H1 (cell line): ENCODE results near the gene NEK9. TPM values are rescaled to one million over a fixed set of nuclear protein-coding genes. Genes with fewer than 3 reads are reported as not detected.

Source experiments
- CTCF ChIA-PET: fragments of 300-600 bp; sonication (Branson Sonifier 250); formaldehyde crosslinking; loops from one replicate; lab custom pipeline; 2021; ENCODE audit not compliant: partially characterized antibody; lab: Charles Lee
- POLR2A ChIA-PET: fragments of 300-600 bp; sonication (Branson Sonifier 250); formaldehyde crosslinking; loops from one replicate; lab custom pipeline; 2021; ENCODE audit warnings: inconsistent platforms; ENCODE audit not compliant: partially characterized antibody; lab: Charles Lee
- DNase-seq, 2 experiments: peaks; one replicate each; pipeline versions ENCODE4 v3.0.0 to v3.0.0-alpha.2; 2010 to 2022; ENCODE audit warnings: low spot score in 2 of 2, low read depth in 1 of 2, mixed read lengths in 1 of 2
- FAIRE-seq: peaks from 2 replicates; lab custom pipeline; 2011; peaks lifted over from hg19 to GRCh38; lab: Jason Lieb, UNC
- H2AFZ ChIP-seq: 2 replicates; pipeline ENCODE4 v1.8.1; 2012; ENCODE audit warnings: low read length, inconsistent platforms
- H2AK5ac ChIP-seq: 2 replicates; pipeline ENCODE4 v1.6.1; 2013; ENCODE audit warnings: low read depth, low read length
- H2BK120ac ChIP-seq: replicated peaks from 2 replicates; pipeline ENCODE3; 2013; ENCODE audit warnings: low read depth, low read length, inconsistent platforms
- H2BK12ac ChIP-seq: 2 replicates; pipeline ENCODE4 v1.6.1; 2013; ENCODE audit warnings: low read depth, low read length
- H2BK15ac ChIP-seq: 2 replicates; pipeline ENCODE4 v1.6.1; 2013; ENCODE audit warnings: low read length
- H2BK20ac ChIP-seq: 2 replicates; pipeline ENCODE4 v1.6.1; 2013; ENCODE audit warnings: low read length
- H2BK5ac ChIP-seq: 2 replicates; pipeline ENCODE4 v1.6.1; 2013; ENCODE audit warnings: low read depth, low read length
- H3K14ac ChIP-seq: 2 replicates; pipeline ENCODE4 v1.6.1; 2013; ENCODE audit warnings: inconsistent platforms; ENCODE audit not compliant: insufficient read length
- H3K18ac ChIP-seq: 2 replicates; pipeline ENCODE4 v1.6.1; 2013; ENCODE audit warnings: low read length; ENCODE audit errors: extremely low read depth
- H3K23ac ChIP-seq: 2 replicates; pipeline ENCODE4 v1.6.1; 2013; ENCODE audit warnings: inconsistent platforms; ENCODE audit not compliant: insufficient read length
- H3K23me2 ChIP-seq: 2 replicates; pipeline ENCODE4 v1.6.1; 2013; ENCODE audit warnings: low read depth, low read length
- H3K27ac ChIP-seq: 2 replicates; pipeline ENCODE4 v1.6.1; 2011; ENCODE audit warnings: low read depth, low read length, inconsistent platforms
- H3K27me3 ChIP-seq, 4 experiments: replicated peaks in 1 of 4; 1 replicate in 1 of 4; 2 replicates in 3 of 4; pipeline versions ENCODE4 v1.6.1 to v1.8.1; 2011 to 2013; ENCODE audit warnings: low read length in 3 of 4, mild to moderate bottlenecking in 3 of 4, inconsistent platforms in 2 of 4, mixed read lengths in 2 of 4, moderate library complexity in 1 of 4; ENCODE audit not compliant: control insufficient read depth in 3 of 4, insufficient read depth in 3 of 4; ENCODE audit errors: extremely low read depth in 1 of 4
- H3K36me3 ChIP-seq, 4 experiments: 2 replicates each; pipeline versions ENCODE4 v1.6.1 to v1.8.1; 2011 to 2013; ENCODE audit warnings: mild to moderate bottlenecking in 4 of 4, low read length in 3 of 4, moderate library complexity in 2 of 4, control low read depth in 1 of 4, inconsistent platforms in 1 of 4; ENCODE audit not compliant: insufficient read depth in 4 of 4, control insufficient read depth in 2 of 4
- H3K4ac ChIP-seq: replicated peaks from 2 replicates; pipeline ENCODE3; 2013; ENCODE audit warnings: low read length, low read depth, mixed read lengths, inconsistent platforms; ENCODE audit not compliant: insufficient read length
- H3K4me1 ChIP-seq, 4 experiments: replicated peaks in 1 of 4; 1 replicate in 1 of 4; 2 replicates in 3 of 4; pipeline versions ENCODE4 v1.6.1 to v1.8.1; 2011 to 2013; ENCODE audit warnings: low read length in 3 of 4, inconsistent platforms in 2 of 4, mixed read lengths in 1 of 4; ENCODE audit not compliant: insufficient read depth in 4 of 4, control insufficient read depth in 3 of 4
- H3K4me2 ChIP-seq, 2 experiments: 2 replicates each; pipeline versions ENCODE4 v1.6.1 to v1.8.1; 2011 to 2013; ENCODE audit warnings: low read depth in 2 of 2, low read length in 2 of 2, control low read depth in 1 of 2, inconsistent platforms in 1 of 2, mild to moderate bottlenecking in 1 of 2; ENCODE audit not compliant: insufficient read depth in 1 of 2
- H3K4me3 ChIP-seq, 4 experiments: fragments of 200-600, 300-600 bp in 1 of 4; sonication (generic), shearing (Covaris generic), sonication (Bioruptor Twin) in 1 of 4; 2 replicates each; pipeline versions ENCODE4 v1.5.1 to v1.8.1; 2011 to 2016; ENCODE audit warnings: low read length in 4 of 4, low read depth in 3 of 4, control low read depth in 2 of 4, inconsistent platforms in 2 of 4, mild to moderate bottlenecking in 2 of 4, mixed read lengths in 1 of 4, moderate library complexity in 1 of 4; ENCODE audit not compliant: insufficient read depth in 2 of 4; ENCODE audit errors: extremely low read depth in 1 of 4
- H3K56ac ChIP-seq: replicated peaks from 2 replicates; pipeline ENCODE3; 2013; ENCODE audit warnings: low read depth, mild to moderate bottlenecking, mixed read lengths, low read length, inconsistent platforms; ENCODE audit not compliant: insufficient read length
- H3K79me1 ChIP-seq: 2 replicates; pipeline ENCODE4 v1.6.1; 2013; ENCODE audit warnings: low read depth, low read length, control low read depth
- H3K79me2 ChIP-seq, 2 experiments: 2 replicates each; pipeline versions ENCODE4 v1.6.1 to v1.8.1; 2012 to 2013; ENCODE audit warnings: low read length in 2 of 2, mild to moderate bottlenecking in 2 of 2, inconsistent platforms in 1 of 2; ENCODE audit not compliant: insufficient read depth in 2 of 2, control insufficient read depth in 1 of 2
- H3K9ac ChIP-seq, 4 experiments: replicated peaks in 1 of 4; 1 replicate in 1 of 4; 2 replicates in 3 of 4; pipeline versions ENCODE4 v1.6.1 to v1.8.1; 2011 to 2013; ENCODE audit warnings: low read depth in 3 of 4, low read length in 3 of 4, control low read depth in 2 of 4, mild to moderate bottlenecking in 2 of 4, moderate library complexity in 2 of 4, inconsistent platforms in 1 of 4; ENCODE audit errors: extremely low read depth in 1 of 4
- H3K9me3 ChIP-seq, 2 experiments: 2 replicates each; pipeline versions ENCODE4 v1.6.1 to v1.8.1; 2012 to 2013; ENCODE audit warnings: mild to moderate bottlenecking in 2 of 2, moderate library complexity in 2 of 2, control low read depth in 1 of 2, inconsistent platforms in 1 of 2, low read depth in 1 of 2, low read length in 1 of 2, mixed read lengths in 1 of 2; ENCODE audit not compliant: insufficient read depth in 2 of 2
- H4K20me1 ChIP-seq, 2 experiments: replicated peaks in 1 of 2; 2 replicates each; pipeline versions ENCODE3 to v1.8.1; 2011 to 2013; ENCODE audit warnings: inconsistent platforms in 2 of 2, low read length in 2 of 2, mild to moderate bottlenecking in 1 of 2; ENCODE audit not compliant: insufficient read depth in 2 of 2, control insufficient read depth in 1 of 2
- H4K5ac ChIP-seq: 2 replicates; pipeline ENCODE4 v1.6.1; 2013; ENCODE audit warnings: low read length, low read depth, mixed read lengths, inconsistent platforms; ENCODE audit not compliant: insufficient read length
- H4K8ac ChIP-seq: 2 replicates; pipeline ENCODE4 v1.8.0; 2013; ENCODE audit warnings: mild to moderate bottlenecking, moderate library complexity, low read length, inconsistent platforms; ENCODE audit not compliant: insufficient read depth; ENCODE audit errors: extremely low read depth
- H4K91ac ChIP-seq: replicated peaks from 2 replicates; pipeline ENCODE3; 2013; ENCODE audit warnings: low read length, mixed read lengths, inconsistent platforms; ENCODE audit not compliant: insufficient read length
- ASH2L ChIP-seq: fragments of 200-600, 300-600 bp; sonication (generic); IDR thresholded peaks from one replicate; pipeline ENCODE4 v1.7.1; 2017; ENCODE audit warnings: low read length
- PHF8 ChIP-seq: fragments of 200-600 bp; sonication (generic); conservative IDR thresholded peaks from 2 replicates; pipeline ENCODE4 v1.7.1; 2012; ENCODE audit warnings: low read depth, mild to moderate bottlenecking, inconsistent platforms, low read length, moderate library complexity
- RFX5 ChIP-seq: IDR thresholded peaks from 2 replicates; pipeline ENCODE4 v1.6.1; 2011; ENCODE audit warnings: low read depth, low read length, improper control_type of control experiment, borderline replicate concordance
- SIN3A ChIP-seq, 2 experiments: IDR thresholded peaks in 1 of 2; conservative IDR thresholded peaks in 1 of 2; 2 replicates each; pipeline ENCODE4 v1.6.1; 2011 to 2012; ENCODE audit warnings: low read length in 2 of 2, improper control_type of control experiment in 1 of 2, low read depth in 1 of 2, mild to moderate bottlenecking in 1 of 2
- SP2 ChIP-seq: IDR thresholded peaks from 2 replicates; pipeline ENCODE4 v1.6.1; 2012; ENCODE audit warnings: mild to moderate bottlenecking, low read length, inconsistent platforms
- WGBS, 2 experiments: shearing (Covaris generic) in 1 of 2; methylation state at CpG; one replicate each; pipeline versions ENCODE4 v1.1.6 to v1.1.7; 2013 to 2015; ENCODE audit warnings: low lambda C conversion rate in 2 of 2, mixed read lengths in 2 of 2, inconsistent platforms in 1 of 2, low coverage in 1 of 2, missing lambda C conversion rate in 1 of 2; ENCODE audit not compliant: insufficient replicate concordance in 2 of 2, insufficient coverage in 1 of 2, insufficient read length in 1 of 2; ENCODE audit errors: extremely low coverage in 1 of 2, missing lambda C conversion rate in 1 of 2; 5-methylcytosine and 5-hydroxymethylcytosine counted together
- polyA plus RNA-seq, 7 experiments: library from polyadenylated mRNA; depleted of rRNA in 3 of 7; stranded (reverse) in 5 of 7; unstranded in 2 of 7; fragments of >200 nt in 5 of 7; fragments of 200-250 nt in 2 of 7; gene quantifications; 1 replicate in 5 of 7; 2 replicates in 1 of 7; 4 replicates in 1 of 7; pipeline versions ENCODE4 v1.2.1 to v1.2.3, GENCODE V29; 2011 to 2013; ENCODE audit warnings: missing spikeins in 2 of 7, mixed read lengths in 2 of 7
- total RNA-seq: library from RNA; stranded (reverse); fragmentation: NEBNext Ultra II Directional; extraction: Animal tissue kit (Norgen Biotek cat#: 25700); gene quantifications from 2 replicates; pipeline ENCODE4 v1.2.1, GENCODE V29; 2021
- TF ChIP-seq, protein P1 (sequence below): IDR thresholded peaks from 2 replicates; pipeline ENCODE4 v1.6.1; 2011; ENCODE audit warnings: low read length, improper control_type of control experiment
- TF ChIP-seq, protein P2 (sequence below): IDR thresholded peaks from 2 replicates; pipeline ENCODE4 v1.6.1; 2012; ENCODE audit warnings: inconsistent platforms

The NEK9 gene
- total and polyA plus RNA-seq, 2 of the 8 experiments (the other 6 are each of a cell fraction or from before 2014, with no cell fraction given) = 16.0 to 43.6 TPM

DNA sequence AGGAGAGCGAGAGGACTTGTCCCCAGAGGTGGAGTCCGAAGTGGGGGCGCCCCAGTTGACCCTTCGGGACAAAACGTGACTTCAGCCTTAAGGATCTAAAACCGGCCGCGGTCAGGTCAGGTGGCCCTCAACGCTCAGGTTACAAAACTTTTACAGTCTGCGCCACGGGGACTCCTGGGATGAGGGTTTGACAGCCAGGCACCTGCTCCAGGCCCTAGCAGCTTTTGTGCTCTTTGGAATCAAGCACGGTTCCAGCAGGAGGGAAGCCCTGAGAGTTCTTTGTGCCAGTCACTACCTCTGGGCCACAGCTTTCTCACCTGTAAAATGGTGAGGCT, 57.1 kb downstream of the NEK9 start:
- Histone ChIP-seq H2BK5ac (peak overlapping the region; percentile 72; the same call in 1 of the 2 replicates), H3K18ac (peak overlapping the region; percentile 88; the same call in 1 of the 2 replicates), H3K27ac (no peak overlapping the region), H4K91ac (no peak overlapping the region), H3K79me1 (peaks cover 2% of the 10 kb centered on the region), H3K14ac (no peak overlapping the region), H4K5ac (peak overlapping the region; percentile 41), H3K9ac (peak overlapping the region in 3 of 4 experiments; percentile 15 to 67 (median 61); a peak in 4 of 7 replicates), H3K27me3 (no peaks in the 10 kb centered on the region), H2BK20ac (no peak overlapping the region), H4K8ac (peak overlapping the region; percentile 87; the same call in 1 of the 2 replicates), H3K36me3 (no peaks in the 10 kb centered on the region), H2BK12ac (no peak overlapping the region), H3K9me3 (no peaks in the 10 kb centered on the region), H3K56ac (no peak overlapping the region), H2BK120ac (no peak overlapping the region), H3K4ac (no peak overlapping the region), H3K4me2 (peak overlapping the region; percentile 60 to 83), H2AK5ac (no peak overlapping the region), H3K4me3 (peak overlapping the region; percentile 70 to 90 (median 82)), H3K23ac (no peak overlapping the region), H3K79me2 (peaks cover 0 to 11% of the 10 kb centered on the region in 2 experiments; a peak in 2 of 4 replicates), H3K23me2 (peaks cover 5% of the 10 kb centered on the region), H2BK15ac (no peak overlapping the region), H2AFZ (peak overlapping the region; percentile 9; the same call in 1 of the 2 replicates), H4K20me1 (no peaks in the 10 kb centered on the region), H3K4me1 (peaks cover 0 to 3% (median under 1%) of the 10 kb centered on the region in 4 experiments; a peak in 2 of 7 replicates)
- ChIA-PET POLR2A (interaction anchor here (0.6 to 3.9 kb wide), 15 partner anchors 10 to 209 kb away, joined by 3 to 22 read pairs (median 4); partner anchors contain the start of genes FOS, MLH3, NEK9 and PGF), CTCF (interaction anchor here (0.5 to 5.6 kb wide), 6 partner anchors 13 to 466 kb away, joined by 3 to 39 read pairs (median 5); no protein-coding TSS in a partner anchor)
- FAIRE-seq (no peak), DNase-seq (no peak)
- TF ChIP-seq PHF8 (0 out of 2 replicates have a peak, but pooled peaks have one; percentile 3), SP2 (no peak), ASH2L (peak; percentile 0), RFX5 (no peak), SIN3A (conservative IDR thresholded peaks at IDR 0.05 in 1 of 2, IDR thresholded peaks at IDR 0.05 in 1 of 2; ENCODE audit: low read depth in 1 of 2, low read length in 2 of 2) (peak; percentile 52 to 56; a peak in 2 of 4 replicates)
- TF ChIP-seq, protein P1, sequence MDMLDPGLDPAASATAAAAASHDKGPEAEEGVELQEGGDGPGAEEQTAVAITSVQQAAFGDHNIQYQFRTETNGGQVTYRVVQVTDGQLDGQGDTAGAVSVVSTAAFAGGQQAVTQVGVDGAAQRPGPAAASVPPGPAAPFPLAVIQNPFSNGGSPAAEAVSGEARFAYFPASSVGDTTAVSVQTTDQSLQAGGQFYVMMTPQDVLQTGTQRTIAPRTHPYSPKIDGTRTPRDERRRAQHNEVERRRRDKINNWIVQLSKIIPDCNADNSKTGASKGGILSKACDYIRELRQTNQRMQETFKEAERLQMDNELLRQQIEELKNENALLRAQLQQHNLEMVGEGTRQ = peak; percentile 61; the same call in 1 of the 2 replicates
- TF ChIP-seq, protein P2, sequence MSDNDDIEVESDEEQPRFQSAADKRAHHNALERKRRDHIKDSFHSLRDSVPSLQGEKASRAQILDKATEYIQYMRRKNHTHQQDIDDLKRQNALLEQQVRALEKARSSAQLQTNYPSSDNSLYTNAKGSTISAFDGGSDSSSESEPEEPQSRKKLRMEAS = peak; percentile 43; the same call in 1 of the 2 replicates
- 10% methylated on average over 12 of the region's 12 CpGs; no CpG with 5 or more reads in 1 of the 2 experiments for WGBS, 2 experiments
